PC-9 (cell line): ENCODE data around the gene DPY19L3. TPM values are rescaled to one million over a fixed set of nuclear protein-coding genes. Genes with fewer than 3 reads are reported as not detected.

ENCODE experiments used
- BruUV-seq: library from RNA; stranded (reverse); fragments of 400-500 nt; replicated peaks from 2 replicates; lab custom pipeline; 2021; lab: Mats Ljungman, UMichigan
- CTCF ChIA-PET: fragments of 300-600 bp; sonication (Branson Sonifier 250); formaldehyde crosslinking; loops from one replicate; lab custom pipeline; 2022; ENCODE audit warnings: antibody characterized with exemption; lab: Charles Lee
- POLR2A ChIA-PET: fragments of 300-600 bp; sonication (Branson Sonifier 250); formaldehyde crosslinking; loops from one replicate; lab custom pipeline; 2022; ENCODE audit warnings: antibody characterized with exemption; ENCODE audit not compliant: unreplicated experiment; lab: Charles Lee
- DNase-seq, 2 experiments: peaks; one replicate each; pipeline versions ENCODE4 v3.0.0 to v3.0.0-alpha.2; 2015 to 2022; ENCODE audit warnings: mixed read lengths in 1 of 2
- H2AFZ ChIP-seq: fragments of 200-600 bp; sonication (generic); 2 replicates; pipeline ENCODE4 v1.8.1; 2017; ENCODE audit warnings: antibody characterized with exemption
- H3F3A ChIP-seq: fragments of 200-600 bp; sonication (generic); 2 replicates; pipeline ENCODE4 v1.8.1; 2017; ENCODE audit warnings: antibody characterized with exemption, mild to moderate bottlenecking, low read depth; ENCODE audit not compliant: insufficient read depth
- H3K27ac ChIP-seq: fragments of 200-600 bp; sonication (generic); 2 replicates; pipeline ENCODE4 v1.6.1; 2016; ENCODE audit warnings: mixed run types
- H3K27me3 ChIP-seq: fragments of 200-600 bp; sonication (generic); 2 replicates; pipeline ENCODE4 v1.6.1; 2016; ENCODE audit warnings: low read depth, mixed run types; ENCODE audit not compliant: insufficient read depth
- H3K36me3 ChIP-seq: fragments of 200-600 bp; sonication (generic); 2 replicates; pipeline ENCODE4 v1.6.1; 2016; ENCODE audit warnings: low read depth, mixed run types
- H3K4me1 ChIP-seq: fragments of 200-600 bp; sonication (generic); replicated peaks from 2 replicates; pipeline ENCODE4 v1.6.1; 2016; ENCODE audit warnings: mixed run types; ENCODE audit not compliant: insufficient read depth
- H3K4me2 ChIP-seq: fragments of 200-600 bp; sonication (generic); 2 replicates; pipeline ENCODE4 v1.6.1; 2017; ENCODE audit warnings: mixed run types
- H3K4me3 ChIP-seq: fragments of 200-600 bp; sonication (generic); 2 replicates; pipeline ENCODE4 v1.6.1; 2016; ENCODE audit warnings: mixed run types
- H3K79me2 ChIP-seq: fragments of 200-600 bp; sonication (generic); 2 replicates; pipeline ENCODE4 v1.6.1; 2017; ENCODE audit warnings: low read depth, mixed run types
- H3K9me2 ChIP-seq: fragments of 200-600 bp; sonication (generic); 2 replicates; pipeline ENCODE4 v1.8.1; 2017; ENCODE audit warnings: mild to moderate bottlenecking; ENCODE audit not compliant: insufficient read depth
- H3K9me3 ChIP-seq: fragments of 200-600 bp; sonication (generic); 2 replicates; pipeline ENCODE4 v1.8.1; 2016; ENCODE audit warnings: low read depth; ENCODE audit not compliant: insufficient read depth
- H4K20me1 ChIP-seq: fragments of 200-600 bp; sonication (generic); 2 replicates; pipeline ENCODE4 v1.8.1; 2017; ENCODE audit not compliant: insufficient read depth
- EZH2 ChIP-seq: fragments of 200-600 bp; sonication (generic); IDR thresholded peaks from 2 replicates; pipeline ENCODE4 v1.8.0; 2017; ENCODE audit warnings: antibody characterized with exemption, low read depth
- intact Hi-C: fragments of 100-400 bp; cut with micrococcal nuclease; formaldehyde crosslinking; loops from one replicate; pipeline ENCODE4 v1.10.0; 2022; ENCODE audit not compliant: unreplicated experiment
- total RNA-seq: library from RNA; stranded (reverse); gene quantifications from 2 replicates; pipeline ENCODE4 v1.2.3, GENCODE V29; 2021
- TF ChIP-seq, protein P1 (sequence below): fragments of 200-600 bp; sonication (generic); conservative IDR thresholded peaks from 2 replicates; pipeline ENCODE4 v1.6.1; 2017; ENCODE audit warnings: mixed run types, antibody characterized with exemption, mild to moderate bottlenecking, moderate library complexity

The DPY19L3 gene
- total RNA-seq, 1 experiment from 2014 or later, result 22.3 TPM

DNA sequence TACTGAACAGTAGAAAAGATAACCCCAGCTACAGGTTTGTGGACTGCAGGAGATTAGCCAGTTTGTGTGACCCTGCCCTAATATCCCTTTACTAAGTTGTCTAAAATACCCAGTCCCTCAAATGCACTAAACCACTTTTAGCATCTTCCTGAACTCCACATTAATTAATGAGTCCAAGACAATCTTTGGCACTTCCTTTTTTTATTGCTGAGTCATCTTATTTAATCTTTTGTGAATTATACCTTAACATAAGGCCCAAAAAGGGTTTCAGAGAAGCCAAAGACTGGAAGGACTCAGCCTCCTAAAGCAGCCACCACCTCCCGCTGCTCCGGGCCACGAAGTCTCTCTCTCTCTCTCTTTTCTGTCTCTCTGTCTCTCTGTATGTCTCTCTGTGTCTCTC, 126.7 kb downstream of the DPY19L3 start:
- Histone ChIP-seq H3K4me2 (no peak overlapping the region), H3K9me3 (peaks cover 3% of the 10 kb centered on the region; the same call in 1 of the 2 replicates), H4K20me1 (no peaks in the 10 kb centered on the region), H3F3A (no peaks in the 10 kb centered on the region), H3K9me2 (no peaks in the 10 kb centered on the region), H3K27ac (no peak overlapping the region), H2AFZ (no peak overlapping the region), H3K36me3 (no peaks in the 10 kb centered on the region), H3K4me1 (no peaks in the 10 kb centered on the region), H3K27me3 (peaks cover 80% of the 10 kb centered on the region), H3K4me3 (no peak overlapping the region), H3K79me2 (no peaks in the 10 kb centered on the region)
- intact Hi-C loops, result no loop called here
- POLR2A ChIA-PET, result no interaction called here
- no peak for DNase-seq
- CTCF ChIA-PET, result no interaction called here
- BruUV-seq, result no TSS peak
- TF ChIP-seq, protein P1, sequence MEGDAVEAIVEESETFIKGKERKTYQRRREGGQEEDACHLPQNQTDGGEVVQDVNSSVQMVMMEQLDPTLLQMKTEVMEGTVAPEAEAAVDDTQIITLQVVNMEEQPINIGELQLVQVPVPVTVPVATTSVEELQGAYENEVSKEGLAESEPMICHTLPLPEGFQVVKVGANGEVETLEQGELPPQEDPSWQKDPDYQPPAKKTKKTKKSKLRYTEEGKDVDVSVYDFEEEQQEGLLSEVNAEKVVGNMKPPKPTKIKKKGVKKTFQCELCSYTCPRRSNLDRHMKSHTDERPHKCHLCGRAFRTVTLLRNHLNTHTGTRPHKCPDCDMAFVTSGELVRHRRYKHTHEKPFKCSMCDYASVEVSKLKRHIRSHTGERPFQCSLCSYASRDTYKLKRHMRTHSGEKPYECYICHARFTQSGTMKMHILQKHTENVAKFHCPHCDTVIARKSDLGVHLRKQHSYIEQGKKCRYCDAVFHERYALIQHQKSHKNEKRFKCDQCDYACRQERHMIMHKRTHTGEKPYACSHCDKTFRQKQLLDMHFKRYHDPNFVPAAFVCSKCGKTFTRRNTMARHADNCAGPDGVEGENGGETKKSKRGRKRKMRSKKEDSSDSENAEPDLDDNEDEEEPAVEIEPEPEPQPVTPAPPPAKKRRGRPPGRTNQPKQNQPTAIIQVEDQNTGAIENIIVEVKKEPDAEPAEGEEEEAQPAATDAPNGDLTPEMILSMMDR, result no peak
- no peak for TF ChIP-seq EZH2

Other genes starting within 250 kb of the DPY19L3 start
- 20.8 and 26.5 TPM in 2 replicates for gene ZNF507, start 60.2 kb upstream of the DPY19L3 start, total RNA-seq
- gene PDCD5, start 175.4 kb downstream of the DPY19L3 start, total RNA-seq, result 84.4 and 127 TPM in 2 replicates